ENCODE measurements around the gene GNAI1.
"Not testable (repeated sequence)": the region's sequence is repeated elsewhere in the genome, so short reads cannot be mapped to it uniquely, and the experiment has no call there.

GNAI1 gene

DNA sequence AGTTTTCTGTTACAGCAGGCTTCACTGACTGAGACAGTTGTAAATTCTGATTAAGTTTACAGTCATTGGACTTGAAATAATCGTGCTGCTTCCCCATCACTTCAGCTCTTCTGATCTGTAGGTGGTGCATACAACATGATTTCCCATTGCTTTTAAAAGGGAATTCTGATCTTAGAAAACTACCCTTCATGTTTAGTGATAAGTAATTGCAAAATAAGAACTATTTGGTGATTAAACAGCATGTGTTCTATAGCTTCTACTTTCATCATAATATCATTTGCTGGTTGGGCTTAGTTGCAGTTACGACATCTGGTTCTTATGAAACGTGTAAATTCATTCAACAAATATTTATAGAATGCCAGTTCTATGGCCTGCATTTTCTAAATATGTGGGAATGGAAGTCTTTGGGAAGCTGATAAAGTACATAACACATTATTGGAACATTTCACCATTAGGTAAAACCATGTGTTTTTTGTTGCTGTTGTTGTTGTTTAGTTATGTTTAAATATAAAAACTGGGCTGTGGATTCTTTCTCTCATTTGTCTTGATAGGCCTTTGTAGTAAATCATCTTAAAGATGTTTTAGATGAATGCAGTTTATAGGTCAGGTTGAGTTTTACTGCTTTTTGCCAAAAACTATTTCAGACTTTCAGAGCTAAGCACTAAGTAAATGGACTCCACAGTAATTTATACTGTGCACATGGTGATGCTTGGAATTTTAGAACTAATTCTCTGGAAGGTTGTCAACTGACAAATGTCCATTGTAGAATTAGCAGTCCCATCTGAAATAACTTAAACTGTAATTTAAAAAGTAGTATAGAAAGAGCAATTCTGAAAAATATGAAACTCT is 13.1 kb downstream of the GNAI1 start:
- TF ChIP-seq, protein P1, sequence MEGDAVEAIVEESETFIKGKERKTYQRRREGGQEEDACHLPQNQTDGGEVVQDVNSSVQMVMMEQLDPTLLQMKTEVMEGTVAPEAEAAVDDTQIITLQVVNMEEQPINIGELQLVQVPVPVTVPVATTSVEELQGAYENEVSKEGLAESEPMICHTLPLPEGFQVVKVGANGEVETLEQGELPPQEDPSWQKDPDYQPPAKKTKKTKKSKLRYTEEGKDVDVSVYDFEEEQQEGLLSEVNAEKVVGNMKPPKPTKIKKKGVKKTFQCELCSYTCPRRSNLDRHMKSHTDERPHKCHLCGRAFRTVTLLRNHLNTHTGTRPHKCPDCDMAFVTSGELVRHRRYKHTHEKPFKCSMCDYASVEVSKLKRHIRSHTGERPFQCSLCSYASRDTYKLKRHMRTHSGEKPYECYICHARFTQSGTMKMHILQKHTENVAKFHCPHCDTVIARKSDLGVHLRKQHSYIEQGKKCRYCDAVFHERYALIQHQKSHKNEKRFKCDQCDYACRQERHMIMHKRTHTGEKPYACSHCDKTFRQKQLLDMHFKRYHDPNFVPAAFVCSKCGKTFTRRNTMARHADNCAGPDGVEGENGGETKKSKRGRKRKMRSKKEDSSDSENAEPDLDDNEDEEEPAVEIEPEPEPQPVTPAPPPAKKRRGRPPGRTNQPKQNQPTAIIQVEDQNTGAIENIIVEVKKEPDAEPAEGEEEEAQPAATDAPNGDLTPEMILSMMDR (IDR thresholded peaks at IDR 0.05; ENCODE audit: insufficient read depth, missing control alignments), result no peak
- no peak for FAIRE-seq
- DNase-seq (ENCODE audit: insufficient read length, low spot score), result no peak

GRCh38 chr7:80150611-80151273 is 16.1 kb downstream of the GNAI1 start:
- no peak for DNase-seq (ENCODE audit: insufficient read length, low spot score)
- no peak for FAIRE-seq
- TF ChIP-seq, protein P1 (IDR thresholded peaks at IDR 0.05; ENCODE audit: insufficient read depth, missing control alignments), result no peak

- TF ChIP-seq, protein P1 (IDR thresholded peaks at IDR 0.05; ENCODE audit: insufficient read depth, missing control alignments), result no peak
- DNase-seq (ENCODE audit: insufficient read length, low spot score), result no peak
- FAIRE-seq, result no peak
Measured at GRCh38 chr7:80151274-80151665, 16.6 kb downstream of the GNAI1 start.

- FAIRE-seq (no peak), DNase-seq (ENCODE audit: insufficient read length, low spot score) (no peak)
- TF ChIP-seq, protein P1 (IDR thresholded peaks at IDR 0.05; ENCODE audit: insufficient read depth, missing control alignments), result no peak
Measured at GRCh38 chr7:80153446-80153845, 18.8 kb downstream of the GNAI1 start.

DNA sequence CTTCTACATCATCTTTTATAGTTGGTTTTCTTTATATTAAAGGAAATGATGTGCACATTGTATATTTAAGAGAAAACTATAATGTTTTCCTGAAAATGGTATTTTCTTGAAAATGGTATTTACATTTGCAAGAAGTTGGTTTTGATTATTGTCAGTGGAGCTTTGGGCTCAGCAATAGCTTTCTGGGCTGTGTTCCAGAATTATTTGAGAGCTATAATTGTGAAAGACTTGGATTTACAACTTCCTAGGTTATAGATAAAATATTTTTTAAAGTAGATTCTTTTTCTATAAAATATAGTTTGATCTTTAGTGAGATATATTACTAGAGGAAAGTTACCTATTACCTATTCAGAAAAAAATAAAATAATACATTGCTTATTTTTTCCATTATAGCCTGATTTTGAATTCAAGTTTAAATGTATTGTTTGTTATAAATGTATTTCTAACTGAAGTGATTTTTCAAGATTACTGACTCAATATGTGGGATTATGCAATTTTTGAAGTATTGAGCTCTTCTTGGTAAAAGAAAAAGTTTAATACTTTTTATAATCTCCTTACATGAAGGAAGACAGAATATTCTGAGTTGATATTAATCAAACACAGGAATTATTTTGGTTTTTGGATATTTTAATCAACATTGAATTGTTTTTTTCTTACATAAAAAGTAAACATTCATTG is 20.2 kb downstream of the GNAI1 start:
- FAIRE-seq (no peak), DNase-seq (ENCODE audit: insufficient read length, low spot score) (no peak)
- TF ChIP-seq, protein P1 (IDR thresholded peaks at IDR 0.05; ENCODE audit: insufficient read depth, missing control alignments), result no peak

DNA sequence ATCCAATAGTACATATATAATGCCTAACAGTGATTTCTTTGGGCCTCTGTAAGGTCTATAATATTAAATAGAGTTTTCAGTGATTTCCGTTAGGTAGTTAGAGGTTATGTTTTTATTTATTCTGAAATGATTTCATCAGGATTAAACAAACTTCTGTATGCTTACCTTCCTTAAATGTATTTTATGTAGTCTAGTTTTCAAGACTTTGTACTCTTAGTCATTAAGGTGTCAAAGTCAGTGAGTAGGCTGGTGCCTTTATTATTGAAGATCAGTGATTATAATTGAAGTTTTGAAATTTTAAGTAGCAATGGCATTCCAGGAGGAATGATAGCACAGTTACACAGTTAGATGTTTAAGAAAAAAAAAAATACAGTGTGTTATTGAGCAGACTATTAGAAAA is 20.7 kb downstream of the GNAI1 start:
- FAIRE-seq (no peak), DNase-seq (ENCODE audit: insufficient read length, low spot score) (no peak)
- TF ChIP-seq, protein P1 (IDR thresholded peaks at IDR 0.05; ENCODE audit: insufficient read depth, missing control alignments), result no peak

GRCh38 chr7:80157770-80158169 is 23.1 kb downstream of the GNAI1 start:
- DNase-seq (ENCODE audit: insufficient read length, low spot score); FAIRE-seq: not testable (repeated sequence)
